Measurements from ENCODE around the gene CACNA2D3. TPM values are rescaled to one million over a fixed set of nuclear protein-coding genes. Genes with fewer than 3 reads are reported as not detected.

CACNA2D3 gene
- total RNA-seq, 1 donor from 2014 or later = 2.5 TPM

- H3K27me3 Mint-ChIP-seq = peaks cover 12% of the 10 kb centered on the region
- no peaks in the 10 kb centered on the region for H3K36me3 Mint-ChIP-seq
- no peak for DNase-seq (ENCODE audit: extremely low spot score, unreplicated experiment)
- TF ChIP-seq, protein P1, sequence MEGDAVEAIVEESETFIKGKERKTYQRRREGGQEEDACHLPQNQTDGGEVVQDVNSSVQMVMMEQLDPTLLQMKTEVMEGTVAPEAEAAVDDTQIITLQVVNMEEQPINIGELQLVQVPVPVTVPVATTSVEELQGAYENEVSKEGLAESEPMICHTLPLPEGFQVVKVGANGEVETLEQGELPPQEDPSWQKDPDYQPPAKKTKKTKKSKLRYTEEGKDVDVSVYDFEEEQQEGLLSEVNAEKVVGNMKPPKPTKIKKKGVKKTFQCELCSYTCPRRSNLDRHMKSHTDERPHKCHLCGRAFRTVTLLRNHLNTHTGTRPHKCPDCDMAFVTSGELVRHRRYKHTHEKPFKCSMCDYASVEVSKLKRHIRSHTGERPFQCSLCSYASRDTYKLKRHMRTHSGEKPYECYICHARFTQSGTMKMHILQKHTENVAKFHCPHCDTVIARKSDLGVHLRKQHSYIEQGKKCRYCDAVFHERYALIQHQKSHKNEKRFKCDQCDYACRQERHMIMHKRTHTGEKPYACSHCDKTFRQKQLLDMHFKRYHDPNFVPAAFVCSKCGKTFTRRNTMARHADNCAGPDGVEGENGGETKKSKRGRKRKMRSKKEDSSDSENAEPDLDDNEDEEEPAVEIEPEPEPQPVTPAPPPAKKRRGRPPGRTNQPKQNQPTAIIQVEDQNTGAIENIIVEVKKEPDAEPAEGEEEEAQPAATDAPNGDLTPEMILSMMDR (conservative IDR thresholded peaks at IDR 0.05) = no peak
- H3K9me3 Mint-ChIP-seq = no peaks in the 10 kb centered on the region
- H3K4me3 Mint-ChIP-seq = no peak overlapping the region
- no peak overlapping the region for H3K27ac Mint-ChIP-seq
- H3K4me1 Mint-ChIP-seq (ENCODE audit: unreplicated experiment) = peaks cover 2% of the 10 kb centered on the region
Measured at GRCh38 chr3:54580453-54580852, 458.1 kb downstream of the CACNA2D3 start.

DNA sequence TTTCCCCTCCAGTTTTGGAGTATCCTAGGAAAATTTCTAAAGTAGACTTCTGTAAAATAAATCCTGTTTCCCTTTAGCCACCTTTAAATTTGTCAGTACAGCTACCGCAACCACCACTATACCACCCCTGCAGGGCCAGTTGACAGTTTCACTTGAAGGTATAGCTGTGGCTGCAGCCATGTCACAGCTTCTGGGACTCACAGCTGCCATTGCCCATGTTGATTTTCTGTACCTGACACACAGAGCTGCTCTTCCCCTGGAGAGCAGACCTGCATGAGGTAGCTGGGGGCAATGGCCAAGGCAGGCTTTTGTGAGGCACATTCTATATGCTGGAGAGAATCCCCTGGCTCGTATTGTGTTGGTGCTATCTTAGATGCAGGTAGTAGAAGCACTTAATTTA lies 460.1 kb downstream of the CACNA2D3 start:
- no peak overlapping the region for H3K4me3 Mint-ChIP-seq
- H3K36me3 Mint-ChIP-seq = no peaks in the 10 kb centered on the region
- no peaks in the 10 kb centered on the region for H3K4me1 Mint-ChIP-seq (ENCODE audit: unreplicated experiment)

GRCh38 chr3:54591157-54591556 lies 468.8 kb downstream of the CACNA2D3 start:
- Mint-ChIP-seq H3K36me3 (no peaks in the 10 kb centered on the region), H3K27me3 (peaks cover 10% of the 10 kb centered on the region), H3K27ac (no peak overlapping the region), H3K9me3 (no peaks in the 10 kb centered on the region), H3K4me3 (no peak overlapping the region), H3K4me1 (ENCODE audit: unreplicated experiment) (peaks cover 5% of the 10 kb centered on the region)
- TF ChIP-seq, protein P1 (conservative IDR thresholded peaks at IDR 0.05) = no peak
- DNase-seq (ENCODE audit: extremely low spot score, unreplicated experiment) = no peak

More for the DNA sequence above, 460.1 kb downstream of the CACNA2D3 start:
- peaks cover 11% of the 10 kb centered on the region for H3K27me3 Mint-ChIP-seq
- TF ChIP-seq, protein P1 (conservative IDR thresholded peaks at IDR 0.05) = no peak
- H3K9me3 Mint-ChIP-seq = no peaks in the 10 kb centered on the region
- no peak overlapping the region for H3K27ac Mint-ChIP-seq
- no peak for DNase-seq (ENCODE audit: extremely low spot score, unreplicated experiment)

- H3K4me3 Mint-ChIP-seq = no peak overlapping the region
- no peaks in the 10 kb centered on the region for H3K9me3 Mint-ChIP-seq
- H3K36me3 Mint-ChIP-seq = no peaks in the 10 kb centered on the region
- H3K4me1 Mint-ChIP-seq (ENCODE audit: unreplicated experiment) = peaks cover 5% of the 10 kb centered on the region
- DNase-seq (ENCODE audit: extremely low spot score, unreplicated experiment) = no peak
- TF ChIP-seq, protein P1 (conservative IDR thresholded peaks at IDR 0.05) = no peak
- H3K27ac Mint-ChIP-seq = no peak overlapping the region
- H3K27me3 Mint-ChIP-seq = peaks cover 13% of the 10 kb centered on the region
Measured at GRCh38 chr3:54593653-54594052, 471.3 kb downstream of the CACNA2D3 start.

GRCh38 chr3:54596087-54596486 lies 473.7 kb downstream of the CACNA2D3 start:
- DNase-seq (ENCODE audit: extremely low spot score, unreplicated experiment) = no peak
- no peaks in the 10 kb centered on the region for H3K9me3 Mint-ChIP-seq
- H3K36me3 Mint-ChIP-seq = no peaks in the 10 kb centered on the region
- H3K27ac Mint-ChIP-seq = no peak overlapping the region
- H3K4me1 Mint-ChIP-seq (ENCODE audit: unreplicated experiment) = peaks cover 5% of the 10 kb centered on the region
- H3K27me3 Mint-ChIP-seq = peaks cover 23% of the 10 kb centered on the region
- H3K4me3 Mint-ChIP-seq = no peak overlapping the region
- TF ChIP-seq, protein P1 (conservative IDR thresholded peaks at IDR 0.05) = no peak

DNA sequence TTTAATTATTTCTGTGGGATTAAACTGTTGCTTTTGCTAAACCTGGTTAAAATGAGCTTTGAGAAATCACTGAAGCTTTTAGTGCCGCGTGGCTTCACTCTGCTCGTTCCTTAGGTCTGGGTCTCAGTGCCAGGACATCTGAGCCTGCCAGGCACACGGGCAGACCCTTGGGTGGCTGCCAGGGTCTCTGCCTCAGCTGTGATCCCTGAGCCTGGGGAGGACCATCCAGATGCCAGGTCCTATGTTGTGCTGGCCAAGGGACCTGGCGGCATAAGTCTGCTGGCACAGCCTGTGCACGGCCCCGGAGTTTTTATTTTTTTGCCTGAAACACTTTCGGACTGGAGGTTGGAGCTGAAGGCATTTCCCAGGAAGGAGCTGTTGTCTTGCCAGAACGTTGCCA lies 477.4 kb downstream of the CACNA2D3 start:
- Mint-ChIP-seq H3K27ac (no peak overlapping the region), H3K27me3 (peaks cover 22% of the 10 kb centered on the region)
- DNase-seq (ENCODE audit: extremely low spot score, unreplicated experiment) = no peak

More for the DNA sequence above, 477.4 kb downstream of the CACNA2D3 start:
- no peak overlapping the region for H3K4me3 Mint-ChIP-seq
- TF ChIP-seq, protein P1 (conservative IDR thresholded peaks at IDR 0.05) = no peak
- no peaks in the 10 kb centered on the region for H3K36me3 Mint-ChIP-seq
- no peaks in the 10 kb centered on the region for H3K4me1 Mint-ChIP-seq (ENCODE audit: unreplicated experiment)
- H3K9me3 Mint-ChIP-seq = no peaks in the 10 kb centered on the region
